ENCODE data around the gene ELAVL4.

ELAVL4 gene

GRCh38 chr1:50110151-50110550 is 1.4 kb downstream of the ELAVL4 start:
- DNase-seq (ENCODE audit: low spot score) = no peak
- ChIA-PET POLR2A (ENCODE audit: low non-redundant PET) (no interaction called here), CTCF (no interaction called here)
- TF ChIP-seq, protein P1, sequence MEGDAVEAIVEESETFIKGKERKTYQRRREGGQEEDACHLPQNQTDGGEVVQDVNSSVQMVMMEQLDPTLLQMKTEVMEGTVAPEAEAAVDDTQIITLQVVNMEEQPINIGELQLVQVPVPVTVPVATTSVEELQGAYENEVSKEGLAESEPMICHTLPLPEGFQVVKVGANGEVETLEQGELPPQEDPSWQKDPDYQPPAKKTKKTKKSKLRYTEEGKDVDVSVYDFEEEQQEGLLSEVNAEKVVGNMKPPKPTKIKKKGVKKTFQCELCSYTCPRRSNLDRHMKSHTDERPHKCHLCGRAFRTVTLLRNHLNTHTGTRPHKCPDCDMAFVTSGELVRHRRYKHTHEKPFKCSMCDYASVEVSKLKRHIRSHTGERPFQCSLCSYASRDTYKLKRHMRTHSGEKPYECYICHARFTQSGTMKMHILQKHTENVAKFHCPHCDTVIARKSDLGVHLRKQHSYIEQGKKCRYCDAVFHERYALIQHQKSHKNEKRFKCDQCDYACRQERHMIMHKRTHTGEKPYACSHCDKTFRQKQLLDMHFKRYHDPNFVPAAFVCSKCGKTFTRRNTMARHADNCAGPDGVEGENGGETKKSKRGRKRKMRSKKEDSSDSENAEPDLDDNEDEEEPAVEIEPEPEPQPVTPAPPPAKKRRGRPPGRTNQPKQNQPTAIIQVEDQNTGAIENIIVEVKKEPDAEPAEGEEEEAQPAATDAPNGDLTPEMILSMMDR (conservative IDR thresholded peaks at IDR 0.05; ENCODE audit: low read depth) = no peak
- no peak overlapping the region for H3K27ac ChIP-seq

DNA sequence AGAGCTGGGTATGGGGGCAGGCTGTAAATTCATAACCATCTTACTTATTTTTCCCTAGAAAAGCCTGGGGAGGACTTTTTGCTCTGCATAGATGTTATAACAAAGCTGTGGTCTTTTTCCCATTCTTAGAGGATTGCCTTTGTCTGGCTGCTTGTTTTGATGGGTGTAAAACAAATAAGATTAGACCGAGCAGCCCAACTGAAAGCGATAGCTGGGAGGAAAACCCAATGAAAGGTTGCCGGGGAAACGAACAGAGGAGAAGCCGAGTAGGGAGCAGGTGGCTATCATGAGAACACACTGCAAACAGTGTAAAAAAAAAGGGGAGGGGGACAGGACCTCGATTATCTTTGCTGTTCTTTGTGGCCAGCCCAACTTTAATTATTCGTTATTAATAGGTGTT is 1.9 kb downstream of the ELAVL4 start:
- TF ChIP-seq, protein P1 (conservative IDR thresholded peaks at IDR 0.05; ENCODE audit: low read depth) = no peak
- no peak for DNase-seq (ENCODE audit: low spot score)
- no peak overlapping the region for H3K27ac ChIP-seq
- ChIA-PET POLR2A (ENCODE audit: low non-redundant PET) (no interaction called here), CTCF (no interaction called here)

DNA sequence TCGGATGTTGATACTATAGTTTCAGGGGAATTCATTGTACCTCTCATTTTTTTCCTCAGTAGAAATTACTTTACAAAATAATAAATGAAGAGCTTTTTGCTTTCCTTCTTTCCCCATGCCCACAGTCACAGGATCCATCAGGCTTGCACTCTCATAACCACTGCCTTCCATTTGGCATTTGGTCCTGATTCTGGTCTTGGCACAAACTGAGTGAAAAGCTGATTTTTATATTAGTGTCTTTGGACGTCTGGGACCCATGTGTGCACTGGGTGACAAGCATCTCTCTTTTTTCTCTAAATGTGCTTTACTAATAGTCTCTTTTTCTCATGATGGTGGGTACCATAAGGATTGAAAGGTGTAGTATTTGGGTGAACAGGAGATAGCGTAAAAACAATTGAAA is 2.8 kb downstream of the ELAVL4 start:
- H3K27ac ChIP-seq = no peak overlapping the region
- TF ChIP-seq, protein P1 (conservative IDR thresholded peaks at IDR 0.05; ENCODE audit: low read depth) = no peak
- ChIA-PET CTCF (no interaction called here), POLR2A (ENCODE audit: low non-redundant PET) (no interaction called here)
- no peak for DNase-seq (ENCODE audit: low spot score)

GRCh38 chr1:50112193-50112592 is 3.5 kb downstream of the ELAVL4 start:
- ChIA-PET POLR2A (ENCODE audit: low non-redundant PET) (no interaction called here), CTCF (no interaction called here)
- TF ChIP-seq, protein P1 (conservative IDR thresholded peaks at IDR 0.05; ENCODE audit: low read depth) = no peak
- DNase-seq (ENCODE audit: low spot score) = no peak
- H3K27ac ChIP-seq = no peak overlapping the region

GRCh38 chr1:50123071-50123470 is 14.4 kb downstream of the ELAVL4 start:
- no peak overlapping the region for H3K27ac ChIP-seq
- POLR2A ChIA-PET (ENCODE audit: low non-redundant PET) = no interaction called here
- no peak for DNase-seq (ENCODE audit: low spot score)
- TF ChIP-seq, protein P1 (conservative IDR thresholded peaks at IDR 0.05; ENCODE audit: low read depth) = no peak
- CTCF ChIA-PET = no interaction called here

- TF ChIP-seq, protein P1 (conservative IDR thresholded peaks at IDR 0.05; ENCODE audit: low read depth) = no peak
- DNase-seq (ENCODE audit: low spot score) = no peak
- H3K27ac ChIP-seq = no peak overlapping the region
- ChIA-PET CTCF (no interaction called here), POLR2A (ENCODE audit: low non-redundant PET) (no interaction called here)
These were observed 18.4 kb downstream of the ELAVL4 start for GRCh38 chr1:50126927-50127715.

All from RWPE1 (cell line).